OCI-LY3 (cell line): Measurements from ENCODE around the gene TREML1.

Experiments used
- CTCF ChIP-seq: fragments of 200-600, 300-600 bp; sonication (generic); IDR thresholded peaks from 2 replicates; pipeline ENCODE4 v1.5.1; 2014; ENCODE audit warnings: antibody characterized with exemption, low read length, low read depth
- EZH2phosphoT487 ChIP-seq: fragments of 200-600 bp; shearing (Covaris generic); IDR thresholded peaks from 2 replicates; pipeline ENCODE4 v1.6.1; 2018; ENCODE audit warnings: antibody characterized with exemption, mixed run types, low read depth

DNA sequence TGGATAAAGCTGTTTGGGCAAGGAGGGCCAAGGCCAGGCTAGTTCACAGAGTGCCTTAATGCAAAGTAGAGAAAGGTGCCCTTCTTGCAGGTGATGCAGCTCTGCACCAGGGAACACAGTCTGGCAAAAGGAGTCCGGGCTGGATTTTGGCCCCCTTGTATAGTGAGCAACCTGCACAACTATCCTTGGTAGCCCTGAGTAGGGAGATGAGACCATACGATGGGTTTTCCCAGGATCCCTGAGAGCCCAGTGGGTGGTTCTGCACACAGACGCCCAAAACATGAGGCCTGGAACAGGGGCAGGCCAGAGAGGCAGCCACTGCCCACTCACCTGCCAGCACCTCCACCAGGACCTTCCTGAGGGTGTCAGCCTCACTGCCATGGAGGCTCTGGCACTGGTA is 6.8 kb upstream of the TREML1 start:
- TF ChIP-seq CTCF = no peak
- TF ChIP-seq EZH2phosphoT487 = no peak
